Right lobe of liver (tissue), 4 donors: Measurements from ENCODE around the gene SERPINB10.

Experiments used
- CTCF ChIP-seq, 4 donors: fragments of 200-600 bp in 3 of 4; fragments of 450-650 bp in 1 of 4; IDR thresholded peaks; one replicate each; pipeline versions ENCODE4 v1.5.1 to v1.8.0; 2016 to 2022; ENCODE audit warnings: antibody characterized with exemption in 4 of 4, mild to moderate bottlenecking in 2 of 4
- POLR2A ChIP-seq: fragments of 450-650 bp; IDR thresholded peaks from one replicate; pipeline ENCODE4 v1.6.1; 2017; ENCODE audit warnings: antibody characterized with exemption, mild to moderate bottlenecking
- donor health status: DM: no; HTN: no; CAD: no.
- donor health status: DM: no; HTN: no; CAD: no.
- donor health status: DM: no; HTN: yes; CAD: no.

GRCh38 chr18:63897072-63897471 lies 10.7 kb upstream of the SERPINB10 start:
- TF ChIP-seq CTCF (IDR thresholded peaks at IDR 0.05) (no peak), POLR2A (no peak)
